GM10847 (cell line): ENCODE results near the gene OOSP4B.

Experiments used
- POLR2A ChIP-seq: IDR thresholded peaks from 2 replicates; pipeline ENCODE4 v1.6.1; 2011; ENCODE audit not compliant: insufficient read length; ENCODE audit errors: extremely low read depth

Gene OOSP4B

DNA sequence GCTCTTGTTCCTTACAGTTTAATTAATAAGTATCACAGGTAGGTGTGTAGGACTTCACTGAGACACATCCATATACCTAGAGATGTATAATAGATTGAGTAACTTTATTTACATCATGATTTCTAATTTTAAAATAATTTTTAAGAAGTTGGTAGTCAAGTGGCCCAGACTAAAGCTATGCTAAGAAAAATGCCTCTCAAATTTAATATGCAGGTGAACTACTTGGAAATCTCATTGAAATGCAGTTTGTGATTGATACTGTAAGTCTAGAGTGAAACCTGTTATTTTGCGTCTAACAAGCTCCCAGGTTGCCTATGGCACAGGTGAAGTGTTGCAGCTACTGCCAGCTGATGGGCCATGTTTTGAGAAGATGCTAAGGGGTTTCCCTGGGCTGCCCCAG is at the start of gene OOSP4B:
OOSP4B (plus strand) TSS at position 301 of the 400 bp plus-strand sequence.
- no peak for TF ChIP-seq POLR2A

DNA sequence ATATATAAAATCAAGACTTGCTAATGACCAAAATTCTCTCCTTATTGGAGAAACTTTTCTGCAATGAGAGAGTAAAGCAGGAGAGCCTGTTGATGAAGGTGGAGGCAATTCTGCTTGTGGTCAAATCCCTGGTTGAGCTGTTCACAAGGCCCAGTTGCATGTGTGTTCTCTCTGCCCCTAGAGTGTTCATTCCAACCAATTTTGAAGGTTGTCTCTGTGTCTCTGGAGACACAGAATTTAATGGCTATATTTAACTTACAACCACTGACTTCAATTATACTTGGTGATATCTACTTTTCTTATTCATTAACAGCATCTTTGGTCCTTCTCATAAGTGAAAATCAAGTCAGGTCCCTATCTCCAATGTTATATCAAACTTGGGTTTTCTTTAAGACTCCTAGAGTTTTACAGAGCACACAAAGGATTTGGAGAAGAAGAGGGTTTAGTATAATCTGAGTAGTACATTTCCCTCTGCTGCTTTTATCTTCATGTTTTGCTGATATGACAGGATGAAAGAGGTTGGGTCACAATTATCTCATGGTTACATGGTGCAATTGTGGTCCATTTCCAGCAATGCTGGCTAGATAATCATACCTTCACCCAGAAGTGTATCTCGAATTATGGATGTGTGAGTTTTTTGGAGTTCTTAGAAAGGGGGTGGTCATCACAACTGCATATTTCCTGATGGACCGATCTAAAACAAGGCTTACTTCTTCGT is 49.1 kb upstream of the OOSP4B start:
- TF ChIP-seq POLR2A, result no peak

DNA sequence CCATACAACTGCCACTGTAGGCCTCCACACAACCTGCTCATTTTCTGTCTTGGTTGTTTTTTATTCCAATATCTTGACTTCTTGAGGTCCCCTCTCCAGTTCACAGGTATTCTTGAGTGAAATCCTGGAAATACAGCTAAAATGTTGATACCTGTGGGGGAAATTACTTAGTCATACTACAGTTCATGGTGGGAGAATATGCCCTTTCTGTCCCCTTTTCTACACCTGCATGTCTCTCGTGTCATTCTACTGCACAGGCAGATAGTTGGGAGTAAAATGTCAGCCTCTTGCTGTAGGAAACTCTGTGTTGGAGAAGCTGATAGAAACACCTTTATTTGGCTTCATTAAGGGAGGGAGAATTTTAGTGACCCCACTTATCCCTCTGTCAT is 48.6 kb upstream of the OOSP4B start:
- TF ChIP-seq POLR2A, result no peak

DNA sequence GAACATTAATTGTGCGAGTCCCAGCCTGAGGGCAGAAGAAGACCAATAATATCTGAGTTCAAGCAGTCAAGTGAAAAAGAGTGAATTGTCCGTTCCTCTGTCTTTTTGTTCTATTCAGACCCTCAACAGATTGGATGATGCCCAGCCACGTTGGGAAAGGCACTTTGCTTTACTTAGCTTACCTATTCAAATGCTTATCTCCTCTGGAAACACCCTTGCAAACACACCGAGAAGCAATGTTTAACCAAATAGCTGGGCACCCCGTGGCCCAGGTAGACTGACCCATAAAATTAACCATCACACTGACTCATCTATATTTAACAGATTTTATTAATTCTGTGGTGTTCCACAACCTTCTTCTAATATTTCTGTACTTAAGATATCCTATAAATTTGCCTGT is 43.9 kb upstream of the OOSP4B start:
- TF ChIP-seq POLR2A, result no peak

DNA sequence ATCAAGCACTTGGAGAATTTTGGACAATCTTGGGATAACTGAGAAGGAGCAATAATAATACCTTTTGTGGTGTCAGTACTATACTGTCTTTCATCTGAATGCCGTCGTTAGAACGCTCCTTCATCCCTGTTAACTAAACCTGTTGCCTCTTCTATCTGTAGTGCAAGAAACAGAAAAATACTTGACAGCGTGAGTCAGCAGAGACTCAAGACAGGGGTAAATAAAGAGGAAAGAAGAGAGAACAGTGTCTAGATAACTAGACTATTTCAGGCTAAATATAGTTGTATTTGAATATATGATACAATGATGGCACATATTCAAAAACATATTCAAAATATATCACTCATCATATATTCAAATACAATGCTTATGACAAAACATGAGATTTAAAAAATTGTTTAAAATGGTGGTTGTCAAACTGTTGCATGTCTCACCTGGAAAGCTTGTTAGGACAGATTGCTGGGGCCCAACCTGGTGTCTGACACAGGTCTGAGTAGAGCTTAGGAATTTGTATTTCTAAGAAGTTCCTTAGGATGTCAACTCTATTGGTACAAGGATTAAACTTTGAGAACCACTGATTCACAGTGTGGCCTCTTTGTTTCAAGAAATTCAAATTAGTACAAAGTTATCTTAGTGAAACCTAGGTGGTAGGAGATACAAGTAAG is 35.7 kb upstream of the OOSP4B start:
- no peak for TF ChIP-seq POLR2A

DNA sequence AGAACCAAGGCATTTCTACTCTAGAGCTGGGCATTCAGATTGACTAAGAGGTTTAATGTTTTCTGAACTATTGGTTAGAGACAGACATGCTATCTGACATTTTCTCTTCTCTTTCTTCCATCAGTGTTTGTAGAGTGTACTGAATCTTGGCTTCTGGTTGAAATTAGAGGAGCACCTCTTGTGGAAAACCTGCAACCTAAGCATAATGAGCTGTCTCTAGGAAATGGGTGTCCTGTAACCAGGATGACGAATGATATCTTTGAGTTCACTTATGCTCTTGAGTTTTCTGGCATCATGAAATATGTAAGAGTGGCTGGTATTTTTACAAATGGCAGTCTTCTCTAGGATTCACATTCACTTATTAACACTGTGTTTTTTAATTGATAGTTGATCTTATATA is 33.8 kb upstream of the OOSP4B start:
- TF ChIP-seq POLR2A, result no peak

DNA sequence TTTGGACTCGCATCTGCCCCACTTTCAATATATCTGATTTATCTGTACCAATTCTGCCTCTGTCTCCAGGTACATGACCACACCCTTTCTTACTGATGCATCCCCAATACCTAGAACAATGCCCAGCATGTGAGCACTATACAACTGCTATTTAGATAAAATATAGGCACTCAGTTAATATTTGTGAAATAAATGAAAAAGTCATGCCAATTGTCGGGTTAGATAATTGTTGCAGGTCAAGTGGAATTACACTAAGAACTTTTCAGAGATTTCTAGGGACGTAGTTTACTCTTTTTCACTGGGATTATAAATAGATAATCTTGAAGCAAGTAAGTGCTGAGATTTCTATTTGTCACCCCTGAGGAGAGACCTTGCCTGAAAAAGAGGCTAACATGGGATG is 32.6 kb upstream of the OOSP4B start:
- TF ChIP-seq POLR2A, result no peak

DNA sequence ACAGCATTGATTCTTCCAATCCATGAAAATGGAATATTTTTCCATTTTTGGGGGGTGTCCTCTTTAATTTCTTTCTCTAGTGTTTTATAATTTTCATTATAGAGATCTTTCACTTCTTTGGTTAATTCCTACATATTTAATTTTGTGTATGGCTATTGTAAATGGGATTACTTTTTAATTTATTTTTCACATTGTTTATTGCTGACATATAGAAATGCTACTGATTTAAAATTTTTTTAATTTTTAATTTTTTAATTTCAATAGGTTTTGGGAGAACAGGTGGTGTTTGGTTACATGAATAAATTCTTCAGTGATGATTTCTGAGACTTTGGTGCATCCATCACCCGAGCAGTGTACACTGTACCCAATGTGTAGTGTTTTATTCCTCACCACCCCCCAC is 26.6 kb upstream of the OOSP4B start:
- TF ChIP-seq POLR2A, result no peak

DNA sequence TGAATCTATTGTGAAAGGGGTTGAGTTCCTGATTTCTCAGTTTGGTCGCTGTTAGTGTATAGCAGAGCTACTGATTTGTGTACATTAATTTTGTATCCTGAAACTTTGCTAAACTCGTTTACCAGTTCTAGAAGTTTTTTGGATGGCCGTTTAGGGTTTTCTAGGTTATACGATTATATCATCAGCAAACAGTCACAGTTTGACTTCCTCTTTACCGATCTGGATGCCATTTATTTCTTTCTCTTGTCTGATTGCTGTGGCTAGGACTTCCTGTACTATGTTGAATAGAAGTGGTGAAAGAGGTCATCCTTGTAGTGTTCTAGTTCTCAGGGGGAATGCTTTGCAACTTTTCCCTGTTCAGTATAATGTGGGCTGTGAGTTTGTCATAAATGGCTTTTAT is 24.6 kb upstream of the OOSP4B start:
- no peak for TF ChIP-seq POLR2A

DNA sequence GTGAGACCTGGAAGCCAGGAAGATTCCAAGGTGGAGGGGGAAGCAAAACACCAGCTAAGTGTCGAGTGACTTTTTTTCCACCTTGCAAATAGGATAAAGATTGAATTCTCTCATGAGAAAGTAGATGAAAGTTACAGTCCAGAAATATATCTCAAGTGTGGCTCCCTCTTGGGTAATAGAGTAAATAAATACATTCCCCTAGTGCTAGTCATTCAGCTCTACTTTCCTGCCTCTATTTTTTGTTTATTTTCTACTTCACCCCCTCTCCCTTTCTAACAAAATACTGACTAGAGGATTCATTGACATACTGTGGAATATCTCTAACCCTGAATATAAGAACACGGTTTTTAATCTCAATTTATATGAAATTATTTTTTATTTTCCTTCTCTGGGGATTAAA is 19.2 kb upstream of the OOSP4B start:
- TF ChIP-seq POLR2A, result no peak

DNA sequence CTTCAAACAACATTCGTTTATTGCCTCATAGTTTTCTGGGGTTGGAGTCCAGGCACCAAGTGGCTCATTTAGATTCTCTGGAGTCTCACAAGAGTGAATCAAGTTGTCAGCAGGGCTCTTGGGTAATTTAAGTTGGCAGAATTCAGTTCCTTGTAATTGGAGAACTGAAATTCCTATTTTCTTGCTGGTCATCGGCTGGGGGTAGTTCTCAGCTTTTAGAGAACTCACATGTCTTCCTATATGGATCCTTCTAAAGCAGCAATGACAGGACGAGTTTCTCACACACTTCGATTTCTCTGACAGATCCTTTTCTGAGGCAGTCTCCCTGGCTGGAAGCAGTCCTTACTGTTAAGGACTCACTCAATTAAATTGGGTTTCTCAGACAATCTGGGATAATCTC is 17.3 kb upstream of the OOSP4B start:
- TF ChIP-seq POLR2A, result no peak

DNA sequence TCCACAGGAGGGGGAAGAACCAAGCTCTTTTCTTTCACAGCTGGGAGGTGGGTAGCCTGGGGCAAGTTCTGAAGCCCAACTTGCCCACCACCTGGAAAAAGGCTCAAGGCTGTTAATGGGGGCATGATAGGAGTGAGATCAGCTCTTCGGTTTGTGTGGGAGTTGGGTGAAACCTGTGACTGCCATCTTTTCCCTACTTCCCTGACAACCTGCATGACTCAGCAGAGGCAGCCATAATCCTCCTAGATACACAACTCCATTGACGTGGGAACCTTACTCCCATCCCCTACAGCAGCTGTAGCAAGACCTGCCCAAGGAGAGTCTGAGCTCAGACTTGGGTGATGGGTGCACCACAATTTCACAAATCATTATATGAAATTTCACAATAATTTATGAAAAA is 13.3 kb upstream of the OOSP4B start:
- no peak for TF ChIP-seq POLR2A

DNA sequence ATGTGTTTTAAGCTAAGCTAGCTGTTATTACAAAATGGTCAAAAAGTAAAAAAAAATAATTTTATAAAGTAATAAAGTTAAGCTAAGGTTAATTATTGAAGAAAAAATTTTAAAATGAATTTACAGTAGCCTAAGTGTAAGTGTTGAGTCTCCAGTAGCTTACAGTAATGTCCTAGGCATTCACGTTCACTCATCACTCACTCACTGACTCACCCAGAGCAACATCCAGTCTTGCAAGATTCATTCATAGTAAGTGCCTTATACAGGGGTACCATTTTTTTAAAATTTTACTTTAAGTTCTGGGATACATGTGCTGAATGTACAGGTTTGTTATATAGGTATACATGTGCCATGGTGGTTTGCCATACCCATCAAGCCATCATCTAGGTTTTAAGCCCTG is 11.6 kb upstream of the OOSP4B start:
- TF ChIP-seq POLR2A, result no peak

DNA sequence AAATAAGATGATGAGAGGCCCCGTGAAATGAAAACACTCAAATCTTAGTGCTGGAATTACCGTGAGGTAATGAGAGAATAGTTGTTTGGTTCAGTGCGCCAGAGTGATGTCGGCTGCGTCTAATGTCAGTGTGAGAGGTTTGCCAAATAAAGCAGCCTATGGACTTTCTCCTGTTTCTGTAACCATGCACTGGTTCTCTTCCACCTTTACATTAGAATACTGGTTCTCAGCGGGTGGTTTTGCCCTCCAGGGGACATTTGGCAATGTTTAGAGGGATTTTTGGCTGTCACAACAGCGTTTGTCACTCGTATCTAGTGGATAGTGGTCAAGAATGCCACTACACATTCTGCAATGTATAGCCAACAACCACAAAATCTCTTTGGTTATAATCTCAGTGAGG is 1.1 kb downstream of the OOSP4B start:
- TF ChIP-seq POLR2A, result no peak

DNA sequence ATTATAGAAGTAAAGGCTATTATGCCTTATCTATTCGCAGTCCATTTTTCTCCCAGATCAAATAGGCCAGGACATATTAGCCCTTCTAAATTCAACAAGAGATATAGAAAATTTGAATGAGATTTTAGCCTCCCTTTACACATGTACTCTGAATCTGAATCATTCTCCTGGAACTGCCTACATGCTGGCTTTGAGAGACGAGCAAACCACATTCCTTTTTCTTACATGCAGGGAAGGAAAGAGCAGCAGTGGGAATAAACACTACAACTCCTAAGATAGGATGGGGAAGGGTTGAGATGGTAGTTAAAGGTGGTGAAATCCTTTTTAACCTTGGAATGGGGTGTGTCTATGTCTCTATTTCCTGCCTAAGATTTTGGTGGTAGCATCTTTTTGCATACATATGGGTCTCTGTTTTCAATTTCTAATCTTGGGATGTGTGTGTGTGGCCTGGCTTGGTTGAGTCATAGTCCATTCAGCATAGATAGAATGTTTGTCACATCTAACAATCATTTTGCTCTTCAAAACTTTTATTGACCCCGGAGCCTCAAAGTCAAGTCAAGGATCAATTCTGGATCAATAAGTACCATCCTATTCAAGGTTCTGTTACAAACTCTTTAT is 12.1 kb downstream of the OOSP4B start:
- no peak for TF ChIP-seq POLR2A

DNA sequence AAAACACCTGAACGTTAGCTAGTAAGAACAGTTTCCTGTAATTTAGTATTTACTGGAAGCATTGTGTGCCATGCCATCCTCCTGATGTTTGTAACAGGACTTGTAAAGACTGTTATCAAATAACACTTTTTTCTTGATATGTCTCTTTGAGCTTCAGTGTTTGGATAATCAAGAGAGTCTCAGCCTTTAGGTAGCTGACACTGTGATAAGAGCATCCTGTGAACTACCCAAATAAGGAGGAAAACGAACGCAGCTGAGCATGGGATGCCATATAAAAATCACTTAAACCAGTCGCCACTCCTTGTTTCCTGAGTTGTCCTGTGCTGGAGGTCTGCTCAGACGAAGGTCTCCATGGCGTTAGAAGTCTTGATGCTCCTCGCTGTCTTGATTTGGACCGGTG is 23.1 kb downstream of the OOSP4B start, which contains the start of gene OOSP2:
OOSP2 (plus strand) TSS at position 301 of the 400 bp plus-strand sequence; CDS start at position 352, 51 bp downstream.
- no peak for TF ChIP-seq POLR2A

DNA sequence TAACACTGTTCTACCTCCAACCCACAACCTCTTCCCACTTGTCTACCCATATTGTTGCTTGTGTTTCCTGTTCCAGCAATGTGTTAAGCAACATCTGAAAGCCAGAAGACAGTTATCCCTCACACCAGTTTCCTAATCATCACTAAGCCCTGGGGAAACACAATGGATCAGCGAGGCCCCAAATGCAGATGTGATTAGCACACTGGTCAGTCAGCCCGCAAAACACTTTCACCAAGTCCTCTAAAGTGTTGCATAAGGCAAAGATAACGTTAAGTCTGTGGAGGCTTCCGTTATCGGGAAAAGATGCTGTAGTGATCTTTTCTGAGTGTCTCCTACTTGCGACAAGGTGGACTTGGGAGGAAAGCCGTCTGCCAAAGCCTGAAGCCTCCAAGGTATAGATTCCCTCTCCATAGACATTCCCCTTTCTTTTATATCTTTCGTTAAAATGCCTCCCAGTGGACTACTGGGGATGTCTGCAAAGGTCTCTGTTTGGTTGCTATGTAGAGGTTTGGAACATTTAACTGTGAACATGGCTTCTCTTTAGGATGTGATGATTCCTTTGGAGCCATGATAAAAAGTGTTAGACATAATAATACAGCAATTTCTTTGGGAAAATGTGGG is 39.5 kb downstream of the OOSP4B start, which contains the start of gene MS4A3:
MS4A3 (plus strand) TSS at position 317 of the 621 bp plus-strand sequence. CDS start 4,496 bp downstream, outside the sequence.
- TF ChIP-seq POLR2A, result no peak
